GM21526 (cell line): Measurements from ENCODE around the gene KDM3B.
"Not testable (repeated sequence)": the region's sequence is repeated elsewhere in the genome, so short reads cannot be mapped to it uniquely, and the experiment has no call there.

ENCODE experiments used
- ATAC-seq: cut with Tn5 transposase; IDR thresholded peaks from one replicate; pipeline ENCODE4 v1.9.1; 2021; ENCODE audit warnings: moderate library complexity; ENCODE audit not compliant: unreplicated experiment, low FRiP score

The KDM3B gene, protein sequence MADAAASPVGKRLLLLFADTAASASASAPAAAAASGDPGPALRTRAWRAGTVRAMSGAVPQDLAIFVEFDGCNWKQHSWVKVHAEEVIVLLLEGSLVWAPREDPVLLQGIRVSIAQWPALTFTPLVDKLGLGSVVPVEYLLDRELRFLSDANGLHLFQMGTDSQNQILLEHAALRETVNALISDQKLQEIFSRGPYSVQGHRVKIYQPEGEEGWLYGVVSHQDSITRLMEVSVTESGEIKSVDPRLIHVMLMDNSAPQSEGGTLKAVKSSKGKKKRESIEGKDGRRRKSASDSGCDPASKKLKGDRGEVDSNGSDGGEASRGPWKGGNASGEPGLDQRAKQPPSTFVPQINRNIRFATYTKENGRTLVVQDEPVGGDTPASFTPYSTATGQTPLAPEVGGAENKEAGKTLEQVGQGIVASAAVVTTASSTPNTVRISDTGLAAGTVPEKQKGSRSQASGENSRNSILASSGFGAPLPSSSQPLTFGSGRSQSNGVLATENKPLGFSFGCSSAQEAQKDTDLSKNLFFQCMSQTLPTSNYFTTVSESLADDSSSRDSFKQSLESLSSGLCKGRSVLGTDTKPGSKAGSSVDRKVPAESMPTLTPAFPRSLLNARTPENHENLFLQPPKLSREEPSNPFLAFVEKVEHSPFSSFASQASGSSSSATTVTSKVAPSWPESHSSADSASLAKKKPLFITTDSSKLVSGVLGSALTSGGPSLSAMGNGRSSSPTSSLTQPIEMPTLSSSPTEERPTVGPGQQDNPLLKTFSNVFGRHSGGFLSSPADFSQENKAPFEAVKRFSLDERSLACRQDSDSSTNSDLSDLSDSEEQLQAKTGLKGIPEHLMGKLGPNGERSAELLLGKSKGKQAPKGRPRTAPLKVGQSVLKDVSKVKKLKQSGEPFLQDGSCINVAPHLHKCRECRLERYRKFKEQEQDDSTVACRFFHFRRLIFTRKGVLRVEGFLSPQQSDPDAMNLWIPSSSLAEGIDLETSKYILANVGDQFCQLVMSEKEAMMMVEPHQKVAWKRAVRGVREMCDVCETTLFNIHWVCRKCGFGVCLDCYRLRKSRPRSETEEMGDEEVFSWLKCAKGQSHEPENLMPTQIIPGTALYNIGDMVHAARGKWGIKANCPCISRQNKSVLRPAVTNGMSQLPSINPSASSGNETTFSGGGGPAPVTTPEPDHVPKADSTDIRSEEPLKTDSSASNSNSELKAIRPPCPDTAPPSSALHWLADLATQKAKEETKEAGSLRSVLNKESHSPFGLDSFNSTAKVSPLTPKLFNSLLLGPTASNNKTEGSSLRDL (N-terminal part only)

DNA sequence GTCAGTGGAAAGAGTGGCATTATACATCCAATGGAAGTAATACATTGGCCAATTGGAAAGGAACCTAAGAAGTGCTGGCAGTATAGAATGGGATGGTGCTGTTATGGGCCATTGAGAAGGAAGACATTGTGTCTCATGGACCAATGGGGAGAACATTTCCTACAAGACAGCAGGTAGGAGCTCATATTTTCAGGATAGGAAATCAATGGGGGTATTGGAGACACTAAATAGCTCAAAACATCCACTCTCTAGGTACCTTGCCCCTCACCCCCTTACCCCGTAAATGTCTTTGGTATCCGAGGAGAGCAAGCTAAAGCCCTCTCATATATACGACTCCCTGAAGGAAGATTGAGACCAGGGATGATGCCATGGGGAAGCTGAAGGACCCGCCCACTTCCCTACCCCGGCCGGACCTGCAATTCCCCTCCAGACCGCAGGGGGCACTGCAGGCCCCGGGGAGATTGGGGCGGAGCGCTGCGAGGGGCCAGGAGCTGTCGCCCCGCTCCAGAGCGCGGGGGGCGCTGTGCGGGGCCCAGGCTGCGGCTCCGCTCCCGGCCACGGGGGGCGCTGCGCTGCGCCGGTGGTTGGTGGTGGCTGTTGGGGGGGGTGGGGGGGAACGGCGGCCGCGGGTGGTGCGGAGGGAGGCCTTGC, at the start of gene KDM3B:
Gene KDM3B (plus strand): TSS at position 615 of the 651 bp plus-strand sequence. CDS start 111 bp downstream, outside the sequence.
- peak; percentile 59 for ATAC-seq

DNA sequence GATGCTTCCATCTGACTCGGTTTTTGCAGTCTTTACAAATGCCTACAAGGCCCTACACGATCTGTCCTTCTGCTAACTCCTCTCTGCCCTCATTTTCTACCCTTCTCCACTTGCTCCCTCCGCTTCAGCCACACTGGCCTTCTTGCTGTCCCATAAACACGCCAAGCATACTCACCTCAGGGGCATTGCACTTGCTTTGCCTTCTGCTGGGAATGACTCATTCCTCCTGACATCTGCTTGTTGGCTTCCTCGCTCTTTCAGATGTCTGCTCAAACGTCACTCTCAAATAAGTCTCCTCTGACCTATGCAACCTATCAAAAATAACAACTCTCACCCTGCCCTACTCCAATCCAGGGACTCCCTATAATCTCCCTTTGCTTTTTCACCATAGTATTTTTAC, 49.1 kb upstream of the KDM3B start:
- ATAC-seq = no peak

DNA sequence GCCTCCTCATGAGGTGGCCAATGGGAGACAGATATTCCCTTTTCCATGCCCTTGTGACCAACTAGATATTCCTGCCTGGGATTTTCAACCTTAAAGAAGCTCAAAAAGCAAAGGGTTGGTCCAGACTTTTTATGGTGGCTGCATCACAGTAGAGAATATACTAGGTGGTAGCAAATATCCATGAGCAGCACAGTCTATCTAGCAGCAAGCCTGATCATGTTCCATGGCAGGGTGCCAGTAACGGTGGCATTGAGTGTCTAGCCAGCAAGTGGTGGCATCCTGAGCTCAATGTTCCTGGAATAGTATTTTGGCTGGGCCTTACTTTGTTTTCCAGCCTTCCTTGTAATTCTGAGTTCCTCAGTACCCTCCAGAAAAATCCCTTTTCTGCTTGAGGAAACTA, 46.7 kb upstream of the KDM3B start:
- ATAC-seq = no peak

DNA sequence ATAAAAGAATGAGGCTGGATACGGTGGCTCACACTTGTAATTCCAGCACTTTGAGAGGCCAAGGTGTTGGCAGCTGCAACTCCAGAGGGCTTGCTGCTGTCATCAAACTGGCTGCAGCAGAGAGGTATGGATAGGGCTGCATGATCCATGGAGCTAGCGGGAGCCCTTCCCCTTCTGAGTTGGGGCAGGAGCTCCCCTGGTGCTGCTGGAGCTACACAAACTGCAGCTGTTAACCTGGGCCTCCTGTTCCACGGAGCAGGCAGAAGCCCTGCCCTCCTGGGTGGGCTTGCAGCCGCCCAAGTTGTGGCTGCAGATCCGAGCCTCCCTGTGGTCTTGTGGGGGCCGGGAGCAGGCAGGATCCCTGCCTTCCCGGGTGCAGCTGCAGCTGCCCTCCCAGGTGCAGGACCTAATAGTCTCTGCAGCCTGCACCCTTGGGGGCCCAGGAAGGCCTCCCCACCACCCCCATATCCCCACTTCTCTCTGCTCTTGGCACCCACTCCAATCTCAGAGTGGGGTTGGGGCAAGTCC, 36.7 kb upstream of the KDM3B start:
- no peak for ATAC-seq

DNA sequence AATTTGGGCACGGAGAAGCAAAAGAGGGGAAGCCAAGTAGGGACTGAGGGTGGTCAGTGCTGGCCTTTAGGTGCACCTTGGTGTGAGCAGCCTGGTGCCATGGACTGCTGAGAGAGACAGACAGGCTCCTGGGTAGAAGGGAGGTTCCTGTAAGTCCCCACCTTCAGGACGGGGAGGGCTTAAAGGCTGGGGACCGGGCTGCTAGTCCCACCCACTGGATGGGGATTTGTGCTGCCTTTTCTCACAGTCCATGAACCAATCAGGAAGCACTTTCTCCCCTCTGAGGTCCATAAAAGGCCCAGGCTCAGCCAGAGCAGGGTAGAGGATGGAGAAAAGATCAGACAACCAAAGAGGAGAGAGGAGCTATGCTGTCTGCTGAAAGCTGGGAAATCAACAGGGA, 36.1 kb upstream of the KDM3B start:
- no peak for ATAC-seq

DNA sequence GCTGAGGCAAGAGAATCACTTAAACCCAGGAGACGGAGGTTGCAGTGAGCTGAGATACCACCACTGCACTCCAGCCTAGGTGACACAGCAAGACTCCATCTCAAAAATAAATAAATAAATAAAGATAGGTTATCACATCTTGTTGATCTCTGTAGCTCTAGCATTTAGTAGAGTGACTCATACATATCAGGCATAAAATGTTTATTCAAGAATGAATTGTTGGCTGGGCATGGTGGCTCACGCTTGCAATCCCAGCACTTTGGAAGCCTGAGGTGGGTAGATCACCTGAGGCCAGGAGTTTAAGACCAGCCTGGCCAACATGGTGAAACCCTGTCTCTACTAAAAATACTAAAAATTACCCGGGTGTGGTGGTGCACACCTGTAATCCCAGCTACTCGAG, 34.3 kb upstream of the KDM3B start:
- not testable (repeated sequence) for ATAC-seq

DNA sequence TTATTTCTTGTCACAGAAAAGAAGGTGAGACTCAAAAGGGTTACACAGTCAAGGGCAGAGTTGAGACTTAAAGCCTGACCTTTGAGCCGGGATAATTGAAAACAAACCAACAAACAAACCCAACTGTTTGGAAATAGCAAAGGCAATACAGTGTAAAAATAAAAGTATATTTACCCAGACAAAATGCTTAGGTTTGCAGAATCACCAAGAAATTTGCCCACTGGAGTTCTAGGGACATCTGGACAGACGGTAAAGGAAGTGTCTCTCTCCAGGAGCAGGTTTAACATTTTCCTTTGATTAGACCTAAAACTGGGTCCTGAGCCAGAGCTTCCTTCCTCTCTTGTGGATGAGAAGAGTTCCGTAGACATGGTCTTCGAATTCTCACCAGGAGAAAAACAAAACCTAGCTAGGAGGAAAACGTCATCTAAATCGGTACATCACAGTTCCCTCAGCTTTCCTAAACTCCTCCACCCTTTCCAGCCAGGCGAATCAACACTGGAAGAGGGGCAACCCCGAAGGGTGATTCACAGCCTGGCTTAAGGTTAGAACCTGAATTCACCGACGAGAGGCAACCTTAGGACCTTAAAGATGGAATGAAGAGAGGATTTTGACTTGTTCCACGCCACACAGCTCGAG, 21.6 kb upstream of the KDM3B start:
- no peak for ATAC-seq

DNA sequence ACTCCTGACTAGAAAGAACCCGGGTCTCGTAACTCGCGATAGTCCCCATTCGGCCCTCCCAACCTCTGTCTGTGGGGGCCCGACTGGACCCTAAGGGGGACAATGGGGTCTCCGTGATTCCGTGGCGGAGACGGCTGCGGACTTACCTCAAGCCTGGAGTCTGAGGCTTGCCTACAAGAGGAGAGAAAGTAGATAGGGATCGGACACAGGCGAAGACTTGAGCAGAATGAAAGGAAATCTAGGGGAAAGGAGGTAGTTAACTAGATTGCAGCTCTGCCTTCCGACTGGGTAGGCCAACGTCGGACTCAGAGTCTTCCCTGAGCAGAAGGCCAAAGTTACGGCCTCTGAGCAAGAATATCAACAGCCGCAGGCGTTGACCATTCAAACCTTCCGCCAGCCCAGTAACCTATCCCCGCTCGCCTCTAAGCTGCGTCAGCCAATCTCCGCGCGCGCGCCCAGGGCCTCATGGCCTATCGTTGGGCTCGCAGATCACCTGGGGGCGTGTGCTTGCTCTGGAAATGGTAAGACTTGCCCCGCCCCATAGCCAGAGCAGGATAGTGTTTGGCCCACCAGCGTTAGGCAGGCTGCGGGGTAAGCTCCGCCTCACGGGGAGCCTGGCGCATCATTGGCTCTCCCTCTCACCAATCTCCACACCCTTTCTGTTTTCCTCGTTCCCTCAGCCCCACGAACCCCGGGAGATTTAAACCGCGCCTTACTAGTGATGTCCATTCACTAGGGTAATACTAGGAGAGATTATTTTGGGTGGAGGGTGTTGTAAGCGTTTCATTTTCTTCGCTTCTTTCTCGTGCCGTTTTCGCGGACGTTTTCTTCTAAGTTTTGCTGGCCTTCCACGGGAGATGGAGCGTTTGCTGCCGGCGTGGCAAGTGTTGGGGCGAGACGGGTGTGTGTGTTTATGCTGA, 20.8 kb upstream of the KDM3B start, which contains the start of gene CDC25C:
Gene CDC25C (minus strand): TSS at position 356 of the 920 bp plus-strand sequence. CDS start 624 bp downstream, outside the sequence.
- ATAC-seq = peak; percentile 98

DNA sequence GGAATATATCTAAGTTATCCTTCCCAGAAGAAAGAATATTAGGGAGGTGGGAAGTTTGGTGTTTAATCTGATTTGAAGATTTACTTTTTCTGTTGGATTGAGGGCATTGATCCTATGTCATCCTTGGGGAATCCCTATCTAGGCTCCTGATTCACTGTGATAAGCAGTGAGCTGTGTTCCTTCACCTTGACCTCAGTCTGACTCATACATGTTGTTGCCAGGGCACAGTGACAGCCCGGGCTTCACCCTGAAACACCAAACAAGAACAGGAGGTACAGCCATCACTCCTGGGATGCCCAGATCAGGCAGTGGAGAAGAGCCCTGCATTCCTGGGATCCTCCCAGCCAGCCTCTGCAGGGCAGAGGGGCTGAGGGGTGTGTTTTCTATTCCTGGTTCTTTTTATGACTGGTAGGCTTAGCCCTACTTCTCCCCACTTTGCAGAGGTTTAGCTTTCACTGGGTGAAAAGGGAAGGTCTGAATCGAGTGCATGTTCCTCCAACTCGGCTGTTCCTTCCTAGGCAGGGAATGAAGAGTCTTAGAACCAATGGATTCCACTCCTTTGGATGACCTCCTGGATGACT, 17.5 kb upstream of the KDM3B start:
- no peak for ATAC-seq

DNA sequence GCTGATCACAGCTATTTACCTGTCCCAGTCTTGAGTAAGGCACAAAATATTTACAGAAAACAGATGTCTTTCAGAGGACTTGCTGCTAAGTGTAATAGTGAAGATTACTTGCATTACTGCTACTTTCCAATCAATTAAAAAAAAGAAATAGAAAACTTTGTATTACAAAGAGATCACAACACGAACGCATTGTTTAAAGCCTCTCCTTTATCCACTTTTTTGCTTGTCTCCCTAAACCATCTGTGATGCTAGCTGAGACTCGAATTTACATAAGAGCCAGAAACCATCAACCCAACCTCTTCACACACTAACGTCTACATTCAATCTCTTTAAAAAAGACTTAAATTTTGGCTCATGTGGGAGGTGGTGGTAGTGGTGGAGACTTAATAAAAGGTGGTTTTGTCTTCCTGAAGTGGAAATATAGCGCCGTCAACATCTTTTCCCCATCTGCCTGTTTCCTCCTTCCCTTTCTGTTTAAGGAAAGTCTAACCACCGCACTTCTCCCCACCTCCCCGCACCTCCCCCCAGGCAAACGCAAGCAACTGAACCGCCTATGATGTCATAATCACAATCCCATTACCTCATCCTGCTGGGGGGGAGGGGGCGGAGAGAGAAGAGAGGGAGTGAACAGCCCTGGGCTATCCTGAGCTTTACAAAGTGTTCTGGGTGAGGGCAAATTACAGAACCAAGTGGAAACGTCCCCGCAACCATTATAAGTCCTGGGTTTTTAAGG, 15.4 kb upstream of the KDM3B start:
- peak; percentile 11 for ATAC-seq

DNA sequence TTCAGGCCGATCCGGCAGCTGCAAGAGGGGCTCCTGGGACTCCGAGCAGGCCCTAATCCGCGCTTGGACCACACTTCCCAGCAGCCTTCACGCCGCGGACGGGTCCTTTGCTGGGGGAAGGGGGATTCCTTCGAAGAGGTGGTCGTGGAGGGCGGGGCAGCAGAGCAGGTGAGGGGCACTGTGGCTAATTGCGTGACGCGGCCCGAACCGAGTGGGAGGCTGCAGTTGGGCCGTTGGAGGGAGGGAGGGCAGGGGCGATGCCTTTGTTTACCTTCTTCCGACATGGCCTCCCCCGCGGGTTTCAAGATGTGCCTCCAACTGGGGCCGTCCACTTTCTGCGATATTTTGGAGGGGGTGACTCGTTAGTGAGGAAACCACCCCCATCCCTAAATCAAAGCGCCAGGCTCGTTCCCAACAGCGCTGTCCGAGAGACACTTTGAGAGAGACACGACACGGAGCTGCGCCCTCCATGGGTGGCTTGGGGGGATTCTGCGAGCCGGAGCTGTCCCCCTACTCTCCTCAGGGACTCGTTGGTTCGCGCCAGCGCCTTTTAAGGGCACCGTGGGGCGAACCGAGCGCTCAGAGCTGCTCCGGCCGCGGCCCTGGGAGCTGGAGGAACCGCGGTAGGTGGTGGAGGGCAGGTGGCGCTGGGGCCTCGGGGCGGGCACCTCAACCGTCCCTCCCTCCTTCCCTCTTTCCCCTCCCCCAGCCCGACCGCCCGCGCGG, 14.6 kb upstream of the KDM3B start, which contains the start of gene FAM53C:
Gene FAM53C (plus strand): TSS at position 582 of the 726 bp plus-strand sequence. CDS start 3,070 bp downstream, outside the sequence.
- peak; percentile 71 for ATAC-seq

DNA sequence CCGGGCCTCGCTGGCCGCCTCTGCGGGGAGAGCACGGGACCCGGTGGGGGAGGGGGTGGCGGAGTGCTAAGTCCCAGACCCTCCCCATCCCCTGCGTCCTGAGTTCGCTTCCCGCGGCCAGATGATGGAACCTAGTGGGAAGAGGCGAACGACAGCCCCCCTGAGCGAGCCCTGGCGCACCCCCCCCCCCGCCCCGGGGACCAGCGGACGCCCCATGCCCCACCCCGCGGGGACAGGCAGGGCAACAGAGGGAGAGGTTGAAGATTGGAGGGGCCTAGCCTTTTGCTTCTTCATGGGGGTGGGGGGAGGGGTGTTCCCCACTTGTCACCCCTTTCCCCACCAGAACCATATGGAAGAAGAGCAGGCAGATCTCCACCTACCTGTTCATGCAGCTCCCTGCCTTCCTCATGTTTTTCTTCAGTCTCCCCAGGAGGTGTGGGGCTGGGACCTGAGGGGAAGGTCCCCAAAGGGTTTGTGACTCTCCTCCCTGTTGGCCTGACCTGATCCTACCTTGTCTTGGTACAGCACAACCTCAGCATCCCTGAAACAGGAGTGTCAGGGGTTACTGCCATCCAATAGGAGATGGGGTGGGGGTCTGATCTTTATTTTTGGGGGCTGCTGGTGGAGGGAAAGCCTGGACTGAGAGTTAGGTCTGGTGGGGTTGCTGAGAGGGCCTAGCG, 13.9 kb upstream of the KDM3B start:
- ATAC-seq = no peak

DNA sequence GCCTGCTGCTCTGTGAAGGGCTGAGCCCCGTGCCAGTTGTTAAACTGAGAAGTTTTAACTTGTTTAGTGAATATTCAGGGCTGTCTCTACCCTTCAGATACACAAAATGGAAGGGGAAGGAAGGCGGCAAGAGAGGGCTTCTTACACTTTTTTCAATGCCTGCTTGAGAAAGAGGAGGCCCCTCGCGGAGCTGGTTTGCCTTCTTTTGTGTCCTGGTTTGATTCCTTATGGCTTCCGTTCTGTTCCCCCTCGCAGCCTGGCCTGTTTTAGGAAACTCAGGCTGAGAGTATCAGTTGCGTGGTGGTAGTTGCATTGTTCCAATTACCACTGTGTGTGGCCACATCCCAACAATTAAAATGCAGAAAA, 13.4 kb upstream of the KDM3B start:
- ATAC-seq = no peak

DNA sequence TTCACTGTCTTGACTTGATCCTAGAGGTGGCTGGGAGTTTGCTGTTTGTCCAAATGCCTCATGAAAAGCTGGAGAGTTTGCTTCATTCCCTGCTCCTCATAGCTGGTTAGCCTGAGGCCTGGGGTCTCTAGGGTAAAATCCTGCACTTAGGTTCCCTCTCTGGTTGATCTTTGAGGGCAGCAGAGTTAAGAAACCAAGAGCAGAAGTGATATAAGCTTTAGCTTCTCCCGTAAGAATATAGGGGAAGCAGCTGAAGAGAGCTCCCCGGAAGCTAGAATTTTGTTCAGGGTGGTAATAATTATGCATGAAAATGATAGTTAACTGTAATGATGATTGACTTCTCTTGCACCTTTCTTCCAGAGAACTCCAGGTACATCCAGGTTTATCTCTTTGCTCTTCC, 13.0 kb upstream of the KDM3B start:
- no peak for ATAC-seq

DNA sequence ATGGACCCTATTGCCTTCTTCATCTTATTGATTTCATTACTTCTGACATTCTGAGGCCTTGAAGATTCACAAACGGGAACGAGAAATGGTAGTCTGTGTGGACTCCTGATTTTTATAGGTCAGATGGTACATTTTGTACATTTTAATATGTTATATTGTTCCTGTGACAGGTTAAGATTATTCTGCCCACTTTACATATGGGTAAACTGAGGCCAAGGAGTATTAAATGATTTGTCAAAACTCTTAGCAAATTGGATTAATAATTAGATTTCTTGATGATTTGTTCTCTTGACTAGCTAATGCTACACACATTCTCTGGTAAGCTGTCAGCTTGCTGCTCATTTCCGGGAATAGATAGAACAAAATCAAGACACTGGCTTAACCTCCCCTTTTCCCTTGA, 12.5 kb upstream of the KDM3B start:
- ATAC-seq = no peak
